GM12874 (cell line): ENCODE data around the gene QRFP.

ENCODE experiments used
- CTCF ChIP-seq: IDR thresholded peaks from 2 replicates; pipeline ENCODE4 v1.5.1; 2011; ENCODE audit warnings: low read depth, mild to moderate bottlenecking, control low read depth, low read length, moderate library complexity; ENCODE audit not compliant: insufficient read depth

QRFP gene

DNA sequence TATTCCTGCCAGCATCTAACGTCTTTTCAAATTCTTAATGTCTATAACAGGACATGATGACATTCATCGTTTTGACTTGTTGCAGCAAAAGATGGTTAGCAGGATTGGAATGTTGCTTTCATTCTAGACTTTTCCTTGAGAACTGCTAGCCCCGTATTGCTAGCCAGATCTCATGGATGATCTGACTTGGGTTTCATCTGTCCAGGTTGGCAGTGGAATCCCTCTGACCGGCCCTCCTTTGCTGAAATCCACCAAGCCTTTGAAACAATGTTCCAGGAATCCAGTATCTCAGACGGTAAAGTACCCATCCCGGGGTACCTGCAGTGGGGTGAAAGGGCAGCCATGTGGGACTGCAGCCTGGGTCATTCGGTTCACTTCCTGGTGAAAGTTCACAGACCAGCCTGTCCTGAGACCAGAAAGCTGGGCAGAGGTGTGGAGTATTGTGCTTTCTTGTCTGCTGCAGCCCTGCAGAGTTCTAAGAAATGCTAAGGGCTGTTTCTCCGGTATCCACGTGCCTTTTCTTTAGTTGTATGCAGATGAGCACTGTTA lies 16.7 kb downstream of the QRFP start:
- no peak for TF ChIP-seq CTCF

GRCh38 chr9:130878295-130878694 lies 18.3 kb downstream of the QRFP start:
- TF ChIP-seq CTCF = no peak

- no peak for TF ChIP-seq CTCF
Measured at GRCh38 chr9:130877300-130877699, 19.3 kb downstream of the QRFP start.

DNA sequence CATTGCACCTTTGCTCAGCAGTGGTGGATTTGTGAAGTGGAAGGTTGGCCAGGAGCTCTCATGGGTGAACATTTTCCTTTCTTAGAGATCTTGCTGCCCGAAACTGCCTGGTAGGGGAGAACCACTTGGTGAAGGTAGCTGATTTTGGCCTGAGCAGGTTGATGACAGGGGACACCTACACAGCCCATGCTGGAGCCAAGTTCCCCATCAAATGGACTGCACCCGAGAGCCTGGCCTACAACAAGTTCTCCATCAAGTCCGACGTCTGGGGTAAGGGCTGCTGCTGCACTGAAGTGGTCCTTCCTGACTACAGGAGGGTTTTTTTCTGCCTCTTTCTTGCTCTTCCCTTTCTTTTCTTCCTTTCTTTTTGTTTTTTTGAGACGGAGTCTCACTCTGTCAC lies 21.8 kb downstream of the QRFP start:
- no peak for TF ChIP-seq CTCF

DNA sequence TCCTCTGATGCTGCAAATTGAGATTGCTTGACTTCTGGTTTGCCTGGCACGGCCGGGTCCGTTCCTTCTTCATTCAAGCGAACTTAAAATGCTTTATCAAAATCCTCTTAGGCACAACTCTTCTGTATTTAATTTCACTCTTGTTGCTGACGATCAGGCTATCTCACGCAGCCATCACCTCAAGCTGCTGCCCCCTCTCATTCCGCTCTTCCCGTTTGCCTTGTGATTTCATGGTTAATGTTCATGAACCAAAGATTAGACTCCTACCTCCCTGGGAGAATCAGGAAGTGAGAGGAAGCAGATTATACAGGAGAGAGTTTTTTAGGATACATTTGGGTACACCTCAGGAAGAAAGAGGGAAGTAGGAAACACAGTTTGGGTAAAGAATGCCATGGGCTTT lies 22.6 kb downstream of the QRFP start:
- no peak for TF ChIP-seq CTCF

GRCh38 chr9:130872912-130873503 lies 23.6 kb downstream of the QRFP start:
- no peak for TF ChIP-seq CTCF

- no peak for TF ChIP-seq CTCF
Measured at GRCh38 chr9:130872508-130872907, 24.1 kb downstream of the QRFP start.
